Left renal pelvis (tissue), 4 donors: Measurements from ENCODE around the gene PRKCG. TPM values are rescaled to one million over a fixed set of nuclear protein-coding genes. Genes with fewer than 3 reads are reported as not detected.

ENCODE experiments used
- DNase-seq, 4 donors: peaks; one replicate each; pipeline ENCODE4 v3.0.0-alpha.2; 2013; ENCODE audit warnings: low read depth in 4 of 4, low spot score in 3 of 4
- polyA plus RNA-seq, 4 donors: library from polyadenylated mRNA; unstranded; fragments of 120-200 nt; gene quantifications; one replicate each; pipeline ENCODE4 v1.2.1, GENCODE V29; 2013; ENCODE audit not compliant: insufficient read length in 4 of 4

PRKCG gene
- polyA plus RNA-seq, 4 donors = 0.34 to 0.99 (median 0.69) TPM

- DNase-seq = no peak
These were observed 14.7 kb downstream of the PRKCG start for GRCh38 chr19:53896682-53897081.

- DNase-seq = no peak
These were observed 15.5 kb downstream of the PRKCG start for GRCh38 chr19:53897459-53897858.

DNA sequence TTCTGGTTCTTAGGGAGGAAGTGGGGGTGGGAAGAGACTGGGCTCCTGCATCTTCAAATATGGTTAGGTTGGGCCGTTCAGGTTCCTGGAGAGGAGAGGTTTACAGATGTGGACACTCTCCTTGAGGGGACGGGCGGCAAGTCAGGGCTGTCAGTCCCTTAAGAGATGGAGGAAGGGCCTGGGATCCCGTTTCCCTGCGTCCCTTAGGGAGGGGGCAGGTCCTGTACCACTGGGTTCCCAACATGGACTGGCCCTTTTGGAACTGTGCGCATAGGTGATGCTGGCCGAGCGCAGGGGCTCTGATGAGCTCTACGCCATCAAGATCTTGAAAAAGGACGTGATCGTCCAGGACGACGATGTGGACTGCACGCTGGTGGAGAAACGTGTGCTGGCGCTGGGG lies 16.2 kb downstream of the PRKCG start:
- DNase-seq = no peak

DNA sequence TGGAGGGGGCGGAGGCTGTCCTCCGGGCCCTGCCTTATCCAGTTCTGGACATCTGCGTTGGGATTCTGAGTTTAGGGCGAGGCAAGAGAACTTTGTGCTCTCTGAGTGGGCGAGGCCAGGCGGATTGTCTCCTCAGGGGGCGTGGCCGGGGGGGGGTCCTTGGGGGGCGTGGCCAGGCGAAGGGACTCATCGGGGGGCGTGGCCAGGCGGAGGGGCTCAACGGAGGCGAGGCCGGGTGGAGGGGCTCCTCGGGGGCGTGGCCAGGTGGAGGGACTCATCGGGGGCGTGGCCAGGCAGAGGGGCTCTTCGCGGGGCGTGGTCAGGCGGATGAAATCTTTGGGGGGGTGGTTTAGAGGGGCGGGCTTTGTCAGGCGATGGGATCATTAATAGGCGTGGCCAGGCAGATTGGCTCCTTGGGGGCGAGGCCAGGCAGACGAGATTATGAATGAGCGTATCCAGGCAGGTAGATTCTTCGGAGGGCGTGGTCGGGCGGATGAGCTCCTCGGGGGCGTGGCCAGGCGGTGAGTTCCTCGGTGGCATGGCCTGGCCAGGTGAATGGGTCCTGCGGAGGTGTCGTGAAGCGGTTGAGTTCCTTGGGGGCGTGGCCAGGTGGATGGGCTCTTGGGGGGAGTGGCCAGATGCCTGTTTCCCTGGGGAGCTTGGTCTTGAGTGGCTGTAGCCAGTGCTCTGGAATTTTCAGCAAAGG lies 16.8 kb downstream of the PRKCG start:
- DNase-seq = no peak

GRCh38 chr19:53900191-53900860 lies 18.3 kb downstream of the PRKCG start:
- DNase-seq = no peak

- DNase-seq = peak in 1 of 4 donors; percentile 64
These were observed 21.2 kb downstream of the PRKCG start for GRCh38 chr19:53903055-53903680.

- no peak for DNase-seq
These were observed 22.9 kb downstream of the PRKCG start for GRCh38 chr19:53904909-53905308.

DNA sequence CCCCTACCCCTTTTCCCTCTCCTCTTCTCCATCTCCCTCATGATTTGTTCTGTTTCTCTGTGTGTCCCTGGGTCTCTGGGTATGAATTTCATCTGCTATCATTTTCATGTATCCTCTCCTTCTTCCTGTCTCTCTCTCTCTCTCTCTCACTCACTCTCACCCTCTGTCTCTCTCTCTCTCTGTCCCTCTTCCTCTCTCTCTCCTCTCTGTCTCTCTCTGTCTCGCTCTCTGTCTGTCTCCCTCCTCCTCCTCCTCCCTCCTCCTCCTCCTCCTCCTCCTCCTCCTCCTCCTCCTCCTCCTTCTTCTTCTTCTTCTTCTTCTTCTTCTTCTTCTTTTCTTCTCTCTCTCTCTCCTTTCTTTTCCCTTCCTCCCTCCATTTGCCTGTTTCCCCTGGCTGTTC lies 23.8 kb downstream of the PRKCG start:
- no peak for DNase-seq

GRCh38 chr19:53906211-53907192 lies 24.5 kb downstream of the PRKCG start:
- no peak for DNase-seq

DNA sequence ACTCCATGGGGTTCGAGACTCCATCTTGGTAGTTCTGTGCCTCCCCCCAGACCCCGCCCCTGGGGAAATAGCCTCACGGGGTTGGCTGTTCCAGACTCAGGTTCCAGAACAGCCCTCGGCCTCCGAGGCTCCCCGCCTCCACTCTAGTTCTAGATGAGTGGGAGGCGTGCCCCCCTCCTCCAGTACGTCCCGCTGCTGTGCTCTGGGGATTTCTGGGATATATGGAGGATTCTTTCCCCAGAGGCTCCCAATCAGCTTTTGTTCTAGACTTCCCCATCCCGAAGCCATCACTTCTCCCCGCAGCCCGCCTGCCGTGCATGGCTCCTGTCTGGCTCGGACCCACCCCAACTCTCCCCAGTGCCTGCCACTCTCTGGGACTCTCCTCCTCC lies 25.2 kb downstream of the PRKCG start:
- no peak for DNase-seq

DNA sequence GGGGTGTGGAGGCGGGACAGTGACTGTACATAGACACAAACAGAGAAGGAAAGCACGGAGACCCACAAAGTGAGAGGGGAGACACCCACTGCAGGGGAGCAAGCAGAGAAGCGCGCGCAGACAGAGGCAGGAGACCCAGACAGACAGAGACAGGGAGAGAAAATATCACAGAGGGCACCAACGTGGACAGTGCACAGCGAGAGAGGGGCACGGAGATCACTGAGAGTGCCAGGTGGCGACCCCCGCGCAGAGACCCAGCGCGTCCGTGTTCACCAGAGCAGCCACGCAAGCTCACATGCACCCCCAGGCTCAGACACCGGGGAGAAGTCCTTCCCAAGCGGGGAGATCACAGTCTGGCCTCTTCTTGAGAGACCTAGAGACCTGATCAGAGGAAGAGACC lies 25.7 kb downstream of the PRKCG start:
- no peak for DNase-seq

- DNase-seq = no peak
These were observed 26.3 kb downstream of the PRKCG start for GRCh38 chr19:53908106-53908934.

- DNase-seq = no peak
These were observed 27.0 kb downstream of the PRKCG start, which contains the start of gene CACNG7 for GRCh38 chr19:53908935-53909415. Gene CACNG7 (plus strand): TSS chr19:53909278. CDS start chr19:53912832, 3,554 bp downstream.

DNA sequence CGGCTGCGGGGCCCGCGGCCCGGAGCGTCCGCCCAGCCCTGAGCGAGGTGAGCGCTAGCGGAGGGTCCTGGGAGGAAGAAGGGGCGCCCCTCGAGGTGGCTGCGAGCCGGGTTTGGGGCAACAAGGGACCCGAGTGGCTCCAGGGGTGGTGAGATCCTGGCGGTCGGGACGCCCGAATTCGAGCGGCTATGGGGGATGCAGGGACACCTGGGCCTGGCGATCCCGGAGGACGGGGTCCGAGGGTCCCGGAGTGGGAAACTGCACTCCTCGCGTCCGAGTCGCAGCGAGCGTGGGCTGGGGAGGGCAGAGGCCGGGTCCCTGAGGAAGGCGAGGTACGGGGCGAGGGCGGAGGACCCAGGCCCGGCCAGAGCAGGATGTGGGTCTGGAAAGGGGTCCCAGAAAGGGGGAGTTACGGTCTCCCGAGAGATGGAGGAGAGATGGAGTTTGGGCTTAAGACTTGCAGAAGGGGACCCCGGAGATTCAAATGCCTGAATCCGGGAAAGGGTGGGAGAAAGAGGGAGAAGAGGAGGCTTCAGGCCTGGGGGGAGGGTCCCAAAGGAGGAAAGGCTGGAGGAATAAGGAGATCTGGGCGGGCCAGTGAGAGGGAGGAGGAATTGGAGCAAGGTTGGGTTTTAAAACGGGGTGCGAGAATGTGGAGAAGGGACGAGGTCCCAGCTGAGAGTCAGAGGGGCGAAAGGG lies 27.6 kb downstream of the PRKCG start:
- no peak for DNase-seq

DNA sequence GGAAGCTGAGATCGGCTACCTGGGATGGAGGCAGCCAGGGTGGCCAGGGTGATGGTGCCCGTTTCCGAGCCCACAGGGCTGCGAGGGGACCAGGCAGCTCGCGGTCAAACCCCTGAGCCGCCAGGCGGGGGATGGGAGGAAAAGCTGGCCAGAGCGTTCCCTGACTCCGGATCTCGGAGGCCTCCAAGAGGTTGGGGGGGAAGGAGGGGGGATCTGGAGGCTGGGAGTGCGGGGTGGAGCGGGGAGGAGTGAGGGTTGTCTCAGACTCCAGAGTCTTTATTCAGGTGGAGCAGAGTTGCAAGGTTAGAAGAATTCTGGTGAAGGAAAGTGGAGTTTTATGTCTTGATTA lies 28.1 kb downstream of the PRKCG start:
- no peak for DNase-seq

- no peak for DNase-seq
These were observed 30.7 kb downstream of the PRKCG start for GRCh38 chr19:53912653-53913052.

- no peak for DNase-seq
These were observed 33.0 kb downstream of the PRKCG start for GRCh38 chr19:53915000-53915399.

GRCh38 chr19:53916004-53916403 lies 34.0 kb downstream of the PRKCG start:
- no peak for DNase-seq

- no peak for DNase-seq
These were observed 35.4 kb downstream of the PRKCG start for GRCh38 chr19:53917356-53917755.
